GM10248 (cell line): Measurements from ENCODE around the gene ZSWIM7.

Source experiments
- CTCF ChIA-PET: fragments of 300-600 bp; sonication (Branson Sonifier 250); formaldehyde crosslinking; extraction: SDS; loops from one replicate; lab custom pipeline; 2021; ENCODE audit warnings: antibody characterized with exemption; lab: Yijun Ruan, JAX
- POLR2A ChIA-PET: fragments of 350-650 bp; sonication (Branson Sonifier 250); formaldehyde crosslinking; extraction: SDS; loops from one replicate; lab custom pipeline; 2020; ENCODE audit warnings: antibody characterized with exemption; lab: Yijun Ruan, JAX
- DNase-seq: peaks from one replicate; pipeline ENCODE4 v3.0.0; 2012; ENCODE audit errors: extremely low spot score
- TF ChIP-seq, protein P1 (sequence below): IDR thresholded peaks from 2 replicates; pipeline ENCODE4 v1.5.1; 2012; ENCODE audit warnings: mild to moderate bottlenecking, low read depth; ENCODE audit errors: extremely low read depth, missing control alignments, control extremely low read depth

ZSWIM7 gene

DNA sequence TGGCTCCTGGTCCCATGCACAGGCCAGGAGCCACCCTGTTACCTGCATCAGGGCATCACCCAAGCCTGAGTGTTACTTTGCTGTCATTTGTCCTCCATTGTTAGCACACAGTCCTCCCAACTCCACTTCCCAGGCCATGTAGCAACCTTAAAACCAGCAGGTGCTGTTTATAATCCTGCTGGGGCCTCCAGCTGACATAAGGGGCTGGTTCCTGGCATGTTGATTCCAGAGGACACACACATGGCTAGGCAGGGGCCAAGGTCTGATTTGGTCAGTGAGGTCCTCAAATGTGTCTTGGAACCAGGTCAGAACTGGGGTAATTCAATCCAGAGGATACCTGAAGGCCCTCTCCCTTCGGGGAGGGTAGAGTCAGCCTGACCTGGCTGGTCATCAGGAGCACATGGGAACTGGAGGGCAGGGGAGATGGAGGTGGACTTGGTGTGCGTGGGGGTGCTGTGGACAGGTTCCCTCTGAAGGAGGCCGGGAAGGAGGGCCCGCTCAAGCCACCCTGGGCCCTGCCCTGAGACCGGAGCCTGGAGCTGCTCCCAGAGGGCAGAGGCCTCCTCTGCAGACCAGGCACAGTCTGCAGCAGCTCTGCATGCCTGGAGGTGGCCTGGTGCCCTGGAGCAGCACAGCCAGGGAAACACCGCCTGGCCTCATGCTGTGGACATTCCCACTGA, 48.0 kb downstream of the ZSWIM7 start:
- CTCF ChIA-PET = interaction anchor here (1.3 kb wide), 1 partner anchor 47 kb away, joined by 3 read pairs; no protein-coding TSS in a partner anchor
- DNase-seq = no peak
- POLR2A ChIA-PET = no interaction called here
- TF ChIP-seq, protein P1, sequence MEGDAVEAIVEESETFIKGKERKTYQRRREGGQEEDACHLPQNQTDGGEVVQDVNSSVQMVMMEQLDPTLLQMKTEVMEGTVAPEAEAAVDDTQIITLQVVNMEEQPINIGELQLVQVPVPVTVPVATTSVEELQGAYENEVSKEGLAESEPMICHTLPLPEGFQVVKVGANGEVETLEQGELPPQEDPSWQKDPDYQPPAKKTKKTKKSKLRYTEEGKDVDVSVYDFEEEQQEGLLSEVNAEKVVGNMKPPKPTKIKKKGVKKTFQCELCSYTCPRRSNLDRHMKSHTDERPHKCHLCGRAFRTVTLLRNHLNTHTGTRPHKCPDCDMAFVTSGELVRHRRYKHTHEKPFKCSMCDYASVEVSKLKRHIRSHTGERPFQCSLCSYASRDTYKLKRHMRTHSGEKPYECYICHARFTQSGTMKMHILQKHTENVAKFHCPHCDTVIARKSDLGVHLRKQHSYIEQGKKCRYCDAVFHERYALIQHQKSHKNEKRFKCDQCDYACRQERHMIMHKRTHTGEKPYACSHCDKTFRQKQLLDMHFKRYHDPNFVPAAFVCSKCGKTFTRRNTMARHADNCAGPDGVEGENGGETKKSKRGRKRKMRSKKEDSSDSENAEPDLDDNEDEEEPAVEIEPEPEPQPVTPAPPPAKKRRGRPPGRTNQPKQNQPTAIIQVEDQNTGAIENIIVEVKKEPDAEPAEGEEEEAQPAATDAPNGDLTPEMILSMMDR = no peak

DNA sequence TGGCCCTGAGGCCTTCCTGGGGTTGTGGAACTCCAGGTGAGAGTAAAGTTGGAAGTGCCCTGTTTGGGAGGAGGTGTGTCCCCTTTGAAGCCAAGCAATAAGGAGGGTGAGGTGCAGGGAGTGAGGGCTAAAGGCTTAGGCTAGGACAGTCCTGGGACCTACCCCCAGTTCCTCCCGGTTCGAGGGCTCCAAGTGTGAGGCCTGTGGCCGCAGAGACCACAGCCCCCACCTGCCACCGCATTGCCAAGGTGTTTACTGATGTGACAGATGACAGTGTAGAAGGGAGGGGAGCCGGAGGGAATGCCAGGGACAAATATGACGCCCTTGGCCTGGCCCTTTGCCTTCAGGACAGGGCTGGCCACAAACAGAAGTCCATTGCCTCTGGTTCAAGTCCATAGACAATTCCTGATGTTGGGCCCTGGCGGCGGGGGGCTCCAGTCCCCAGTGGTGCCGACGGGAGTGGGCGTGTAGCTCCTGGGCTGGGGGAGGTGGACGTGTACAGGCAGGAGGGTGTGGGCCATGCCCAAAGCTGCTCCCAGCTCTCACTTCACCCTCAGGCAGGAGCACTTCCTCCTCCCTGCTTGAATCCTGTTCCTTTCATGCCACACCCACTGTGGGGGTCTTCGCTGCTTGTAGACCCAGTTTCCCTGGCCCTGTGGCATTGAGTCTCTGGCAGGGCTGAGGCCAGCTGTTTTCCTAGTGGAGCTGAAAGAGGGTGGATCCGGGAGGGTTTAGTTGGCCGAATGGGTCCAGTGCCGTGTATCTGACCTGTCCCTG, 51.3 kb downstream of the ZSWIM7 start:
- CTCF ChIA-PET = no interaction called here
- TF ChIP-seq, protein P1 = no peak
- no peak for DNase-seq
- POLR2A ChIA-PET = no interaction called here

DNA sequence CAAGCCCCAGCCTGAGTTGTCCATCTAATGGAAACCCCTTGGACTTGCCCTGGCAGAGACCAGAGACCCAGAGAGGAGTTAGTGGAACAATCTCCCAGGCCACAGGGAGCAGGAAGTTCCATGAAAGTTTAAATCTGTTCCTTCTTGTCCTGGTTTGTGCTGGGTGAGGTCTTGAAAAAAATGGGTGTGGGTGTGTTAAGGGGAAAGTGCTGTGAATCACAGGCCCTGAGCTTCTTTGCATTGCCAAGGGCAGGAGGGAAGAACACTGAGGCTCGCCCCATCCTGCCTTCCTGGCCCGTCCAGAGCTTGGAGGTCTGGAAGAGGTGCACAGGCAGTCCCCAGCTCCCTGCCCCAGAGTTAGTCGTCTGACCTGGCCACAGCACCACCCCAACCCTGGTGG, 52.2 kb downstream of the ZSWIM7 start:
- POLR2A ChIA-PET = no interaction called here
- no peak for DNase-seq
- TF ChIP-seq, protein P1 = no peak
- CTCF ChIA-PET = no interaction called here

DNA sequence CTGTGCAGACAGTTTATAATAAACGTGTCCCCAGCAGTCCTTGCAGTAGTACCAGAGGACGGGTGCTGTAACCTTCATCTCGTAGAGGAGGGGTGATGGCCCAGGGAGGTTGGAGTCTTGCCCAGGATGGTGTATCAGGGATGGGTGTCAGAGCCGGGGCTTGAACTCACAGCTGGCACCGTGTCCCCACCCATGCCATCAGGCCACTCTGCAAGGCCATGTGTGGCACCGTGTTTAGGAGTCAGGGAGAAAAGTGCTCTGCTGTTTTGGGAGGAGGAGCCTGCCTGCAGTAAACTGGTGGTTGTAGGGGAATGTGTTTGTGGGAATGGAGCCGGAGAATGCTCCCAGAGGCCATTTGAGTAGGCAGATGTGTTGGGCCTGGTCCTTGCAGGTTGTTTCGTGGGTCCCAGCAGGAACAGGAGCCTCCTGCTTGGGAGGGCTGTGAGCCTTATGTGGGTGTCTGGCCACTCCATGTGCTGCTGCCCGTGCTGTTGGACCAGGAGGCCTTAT, 52.8 kb downstream of the ZSWIM7 start:
- POLR2A ChIA-PET = no interaction called here
- DNase-seq = no peak
- CTCF ChIA-PET = interaction anchor here (1.1 to 1.7 kb wide), 2 partner anchors 9 to 23 kb away, joined by 3 to 5 read pairs; no protein-coding TSS in a partner anchor
- TF ChIP-seq, protein P1 = no peak

DNA sequence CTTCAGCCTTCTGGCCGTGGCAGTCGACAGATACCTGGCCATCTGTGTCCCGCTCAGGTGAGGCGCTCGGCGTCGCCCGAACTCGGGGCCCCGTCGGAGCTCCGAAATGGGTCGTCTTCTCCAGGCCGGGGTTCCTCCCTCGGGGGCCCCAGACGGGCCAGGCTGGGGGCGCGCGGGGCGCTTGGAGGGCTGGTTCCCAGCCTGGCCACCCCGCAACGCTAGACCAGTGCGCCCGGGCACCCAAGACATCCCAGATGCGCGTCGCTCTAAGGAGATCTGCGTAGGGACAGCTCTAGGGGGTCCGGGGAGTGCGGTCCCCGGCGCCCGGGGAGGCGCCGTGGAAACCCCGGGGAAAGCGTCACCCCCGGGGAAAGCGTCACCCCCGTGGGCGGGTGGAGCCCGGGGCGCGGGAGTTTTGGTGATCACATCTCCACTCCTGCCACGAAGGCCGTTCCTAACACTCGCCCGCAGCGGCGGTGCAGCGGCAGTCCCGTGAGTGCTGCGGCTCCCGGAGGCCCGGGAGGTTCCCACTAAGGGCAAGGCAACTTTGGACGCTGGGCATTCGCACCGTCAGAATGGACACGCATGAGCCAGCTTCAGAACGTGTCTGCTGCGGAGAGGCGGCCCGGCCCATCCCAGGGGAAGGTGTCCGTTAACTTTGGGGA, 53.8 kb downstream of the ZSWIM7 start:
- TF ChIP-seq, protein P1 = no peak
- no peak for DNase-seq
- CTCF ChIA-PET = interaction anchor here (1.1 to 1.8 kb wide), 5 partner anchors 8 to 52 kb away, joined by 3 to 5 read pairs (median 4); no protein-coding TSS in a partner anchor
- POLR2A ChIA-PET = no interaction called here
